AG04449 (cell line): ENCODE data around the gene MAP2.

Experiments
- CTCF ChIA-PET: fragments of 350-600 bp; formaldehyde crosslinking; extraction: SDS; loops from one replicate; lab custom pipeline; 2021; ENCODE audit warnings: antibody characterized with exemption; lab: Yijun Ruan, JAX
- POLR2A ChIA-PET: fragments of 400-600, 350-600 bp; formaldehyde crosslinking; extraction: SDS; loops from one replicate; lab custom pipeline; 2020; ENCODE audit warnings: antibody characterized with exemption, inconsistent platforms; lab: Yijun Ruan, JAX
- DNase-seq: peaks from one replicate; pipeline ENCODE4 v3.0.0-alpha.2; 2010; ENCODE audit warnings: low read depth, low spot score
- H3K4me3 ChIP-seq: 2 replicates; pipeline ENCODE4 v1.5.1; 2011; ENCODE audit warnings: low read depth, mild to moderate bottlenecking, control low read depth, low read length
- CTCF ChIP-seq: IDR thresholded peaks from one replicate; pipeline ENCODE4 v1.5.1; 2011; ENCODE audit warnings: mild to moderate bottlenecking, moderate library complexity, low read length, control low read depth, inconsistent platforms; ENCODE audit not compliant: insufficient read depth; ENCODE audit errors: missing control alignments

Gene MAP2

DNA sequence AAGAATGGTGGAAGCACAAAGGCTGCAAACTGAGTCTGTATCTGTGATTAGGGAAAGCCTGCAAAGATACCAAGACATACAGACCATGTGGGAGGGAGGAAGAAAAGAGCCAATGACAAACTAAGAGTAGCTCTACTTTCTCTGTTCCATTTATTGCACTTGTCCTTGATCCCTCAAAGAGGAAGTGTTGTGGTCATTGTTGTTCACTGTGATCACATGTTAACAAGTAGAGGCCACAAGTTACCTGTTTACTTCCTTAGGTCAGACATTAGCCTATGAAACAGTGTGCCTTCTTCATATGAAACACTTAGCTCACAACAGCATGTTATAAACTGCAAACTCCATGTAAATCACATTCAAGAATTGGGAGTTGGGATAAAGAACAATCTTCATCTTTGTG is 32.6 kb downstream of the MAP2 start:
- DNase-seq: no peak
- POLR2A ChIA-PET: no interaction called here
- TF ChIP-seq CTCF: no peak
- CTCF ChIA-PET: interaction anchor here (1.1 kb wide), 1 partner anchor 33 kb away, joined by 3 read pairs; the partner anchor contains the start of gene MAP2
- no peak overlapping the region for H3K4me3 ChIP-seq

- POLR2A ChIA-PET: no interaction called here
- no peak overlapping the region for H3K4me3 ChIP-seq
- no peak for DNase-seq
- no peak for TF ChIP-seq CTCF
- CTCF ChIA-PET: no interaction called here
Measured at GRCh38 chr2:209458008-209458979, 34.4 kb downstream of the MAP2 start.

GRCh38 chr2:209459359-209459758 is 35.5 kb downstream of the MAP2 start:
- TF ChIP-seq CTCF: no peak
- ChIA-PET POLR2A (no interaction called here), CTCF (interaction anchor here (1.2 kb wide), 1 partner anchor 1086 kb away, joined by 3 read pairs; no protein-coding TSS in a partner anchor)
- H3K4me3 ChIP-seq: no peak overlapping the region
- DNase-seq: no peak

- H3K4me3 ChIP-seq: no peak overlapping the region
- DNase-seq: no peak
- POLR2A ChIA-PET: no interaction called here
- CTCF ChIA-PET: interaction anchor here (1.2 kb wide), 1 partner anchor 1087 kb away, joined by 3 read pairs; no protein-coding TSS in a partner anchor
- no peak for TF ChIP-seq CTCF
Measured at GRCh38 chr2:209460151-209460761, 36.4 kb downstream of the MAP2 start.

DNA sequence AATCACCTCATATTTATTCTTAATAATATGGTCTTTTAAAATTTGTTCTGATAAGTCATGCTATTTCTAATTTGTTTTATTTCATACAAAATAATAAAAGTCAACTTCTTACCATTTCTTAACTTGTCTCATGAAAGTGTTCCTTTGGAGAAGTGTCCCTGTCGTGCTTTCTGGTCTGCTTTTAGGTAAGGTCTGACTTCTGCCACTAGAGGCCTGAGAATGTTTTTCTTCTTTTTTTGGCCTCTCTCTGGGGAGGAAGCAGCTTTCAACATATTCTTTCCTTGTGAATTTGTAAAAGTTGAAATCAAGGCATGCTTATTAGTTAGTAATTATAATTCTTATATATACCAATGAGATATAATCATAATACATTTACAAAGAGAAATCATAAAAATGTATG is 39.4 kb downstream of the MAP2 start:
- DNase-seq: no peak
- TF ChIP-seq CTCF: no peak
- no peak overlapping the region for H3K4me3 ChIP-seq
- ChIA-PET POLR2A (no interaction called here), CTCF (interaction anchor here (1.2 to 1.6 kb wide), 3 partner anchors 40 to 129 kb away, joined by 3 to 4 read pairs (median 3); partner anchors contain the start of gene MAP2)

- ChIA-PET CTCF (interaction anchor here (1.2 to 1.6 kb wide), 3 partner anchors 40 to 130 kb away, joined by 3 to 4 read pairs (median 3); partner anchors contain the start of gene MAP2), POLR2A (no interaction called here)
- DNase-seq: no peak
- H3K4me3 ChIP-seq: no peak overlapping the region
- TF ChIP-seq CTCF: no peak
Measured at GRCh38 chr2:209463835-209464234, 40.0 kb downstream of the MAP2 start.
